Measurements from ENCODE around the gene HID1.

The HID1 gene

DNA sequence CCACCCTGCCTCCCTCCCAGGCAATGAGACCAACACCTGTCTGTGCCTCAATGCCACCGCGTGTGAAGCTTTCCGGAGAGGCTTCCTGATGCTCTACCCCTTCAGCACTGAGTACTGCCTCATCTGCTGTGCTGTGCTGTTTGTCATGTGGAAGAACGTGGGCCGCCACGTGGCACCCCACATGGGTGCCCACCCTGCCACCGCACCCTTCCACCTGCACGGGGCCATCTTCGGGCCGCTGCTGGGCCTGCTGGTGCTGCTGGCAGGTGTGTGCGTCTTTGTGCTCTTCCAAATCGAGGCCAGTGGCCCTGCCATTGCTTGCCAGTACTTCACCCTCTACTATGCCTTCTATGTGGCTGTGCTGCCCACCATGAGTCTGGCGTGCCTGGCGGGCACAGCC is 25.9 kb downstream of the HID1 start:
- no peak for DNase-seq

GRCh38 chr17:74945543-74945942 is 27.0 kb downstream of the HID1 start:
- no peak for DNase-seq

- DNase-seq = no peak
Measured at GRCh38 chr17:74943808-74944522, 28.6 kb downstream of the HID1 start.

- no peak for DNase-seq
Measured at GRCh38 chr17:74941128-74941725, 31.3 kb downstream of the HID1 start.

DNA sequence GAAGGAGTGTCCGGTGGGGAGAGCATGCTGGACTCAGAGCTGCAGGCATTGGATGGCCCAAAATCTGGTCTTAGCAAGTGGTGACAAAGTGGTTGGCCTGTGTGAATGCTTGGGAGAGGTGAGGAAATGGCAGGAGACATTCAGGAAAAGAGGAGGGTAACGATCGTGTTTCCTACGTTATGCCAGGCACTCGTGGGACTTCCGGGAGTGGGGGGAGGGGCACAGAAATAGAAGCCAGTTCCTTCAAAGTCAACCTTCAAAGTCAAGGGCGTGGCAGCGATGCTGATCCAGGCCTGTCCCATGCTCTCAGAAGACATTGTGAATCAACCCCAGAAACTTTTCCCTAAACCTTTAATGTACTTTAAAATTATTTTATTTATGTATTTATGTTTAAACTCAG is 33.0 kb downstream of the HID1 start:
- no peak for DNase-seq

- DNase-seq = no peak
Measured at GRCh38 chr17:74938194-74938950, 34.2 kb downstream of the HID1 start.

DNA sequence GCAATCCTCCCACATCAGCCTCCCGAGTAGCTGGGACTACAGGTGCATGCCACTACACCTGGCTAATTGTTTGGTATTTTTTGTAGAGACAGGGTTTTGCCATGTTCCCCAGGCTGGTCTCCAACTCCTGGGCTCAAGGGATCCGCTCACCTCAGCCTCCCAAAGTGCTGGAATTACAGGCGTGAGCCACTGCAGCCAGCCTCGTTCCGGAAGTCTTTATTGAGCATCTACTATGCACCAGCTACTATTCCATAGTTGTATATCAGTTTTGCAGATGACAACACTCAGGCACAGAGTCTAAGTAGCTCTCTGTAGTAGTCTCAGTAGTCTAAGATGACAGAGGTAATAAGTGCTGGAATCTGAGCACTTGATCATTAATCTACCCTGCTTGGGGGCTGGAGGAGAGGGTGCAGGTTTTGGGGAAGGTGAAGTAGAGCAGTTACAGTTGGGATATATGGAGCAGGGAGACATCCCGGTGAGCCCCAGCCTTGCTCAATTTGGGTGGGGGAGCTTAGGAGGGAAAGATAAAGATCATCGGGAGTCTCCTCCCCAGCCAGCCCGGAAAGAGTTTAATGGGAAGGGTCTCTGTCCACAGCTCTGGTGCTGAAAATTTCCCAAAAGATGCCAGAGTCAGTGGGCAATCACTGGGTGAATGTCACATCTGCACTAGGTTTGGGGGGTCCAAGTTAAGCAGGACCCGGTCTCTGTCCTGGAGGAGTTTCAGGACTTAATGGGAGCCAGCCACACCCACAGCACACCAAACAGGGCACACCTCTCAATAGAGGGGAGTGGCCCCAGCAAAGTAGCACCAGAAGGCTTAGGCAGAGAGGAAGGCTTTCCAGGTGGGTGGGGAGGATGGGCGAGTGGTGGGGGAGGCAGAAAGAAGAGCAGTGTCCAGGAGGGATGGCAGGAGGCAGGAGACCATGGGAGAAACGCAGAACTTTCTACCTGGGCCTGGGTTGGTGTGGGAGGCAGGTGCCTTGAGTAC is 35.2 kb downstream of the HID1 start:
- no peak for DNase-seq

GRCh38 chr17:74936470-74936799 is 36.1 kb downstream of the HID1 start:
- DNase-seq = no peak

- DNase-seq = no peak
Measured at GRCh38 chr17:74935585-74936469, 36.7 kb downstream of the HID1 start, which contains the start of gene OTOP3. Gene OTOP3, plus strand, starts transcription at chr17:74935898. Its CDS starts 24 bp downstream, at chr17:74935922.

- no peak for DNase-seq
Measured at GRCh38 chr17:74935048-74935447, 37.5 kb downstream of the HID1 start.

DNA sequence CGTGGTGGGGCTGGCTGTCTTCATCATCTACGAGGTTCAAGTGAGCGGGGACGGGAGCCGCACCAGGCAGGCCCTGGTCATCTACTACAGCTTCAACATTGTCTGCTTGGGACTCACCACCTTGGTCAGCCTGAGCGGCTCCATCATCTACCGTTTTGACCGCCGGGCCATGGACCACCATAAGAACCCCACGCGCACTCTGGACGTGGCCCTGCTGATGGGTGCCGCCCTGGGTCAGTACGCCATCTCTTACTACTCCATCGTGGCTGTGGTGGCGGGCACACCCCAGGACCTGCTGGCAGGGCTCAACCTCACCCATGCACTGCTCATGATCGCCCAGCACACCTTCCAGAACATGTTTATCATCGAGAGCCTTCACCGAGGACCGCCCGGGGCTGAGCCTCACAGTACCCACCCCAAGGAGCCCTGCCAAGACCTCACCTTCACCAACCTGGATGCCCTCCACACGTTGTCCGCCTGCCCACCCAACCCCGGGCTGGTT is 42.0 kb downstream of the HID1 start:
- no peak for DNase-seq

DNA sequence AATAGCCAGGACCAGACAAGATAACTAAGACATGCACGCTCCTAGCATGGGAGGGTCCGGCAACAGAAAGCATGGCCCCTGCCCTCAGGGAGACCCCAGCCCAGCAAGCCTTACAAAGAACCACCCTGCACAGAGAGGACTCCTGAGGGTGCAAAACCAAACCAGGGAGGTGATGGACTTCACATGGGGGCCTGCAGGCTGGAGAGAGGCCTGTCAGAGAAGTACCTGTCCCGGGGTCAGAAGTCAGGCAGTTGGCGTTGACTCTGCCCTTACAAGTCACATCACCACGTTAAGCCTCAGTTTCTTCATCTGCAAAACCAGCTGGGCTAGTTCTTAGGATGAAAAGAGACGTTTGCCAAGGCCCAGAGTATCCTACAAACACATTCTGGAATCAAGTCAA is 43.8 kb downstream of the HID1 start:
- no peak for DNase-seq

- DNase-seq = no peak
Measured at GRCh38 chr17:74925242-74925641, 47.3 kb downstream of the HID1 start.

GRCh38 chr17:74924250-74924948 is 48.2 kb downstream of the HID1 start, which contains the start of gene OTOP2:
Gene OTOP2, plus strand, starts transcription at chr17:74924273. Its CDS starts 360 bp downstream, at chr17:74924633.
- DNase-seq = no peak

DNA sequence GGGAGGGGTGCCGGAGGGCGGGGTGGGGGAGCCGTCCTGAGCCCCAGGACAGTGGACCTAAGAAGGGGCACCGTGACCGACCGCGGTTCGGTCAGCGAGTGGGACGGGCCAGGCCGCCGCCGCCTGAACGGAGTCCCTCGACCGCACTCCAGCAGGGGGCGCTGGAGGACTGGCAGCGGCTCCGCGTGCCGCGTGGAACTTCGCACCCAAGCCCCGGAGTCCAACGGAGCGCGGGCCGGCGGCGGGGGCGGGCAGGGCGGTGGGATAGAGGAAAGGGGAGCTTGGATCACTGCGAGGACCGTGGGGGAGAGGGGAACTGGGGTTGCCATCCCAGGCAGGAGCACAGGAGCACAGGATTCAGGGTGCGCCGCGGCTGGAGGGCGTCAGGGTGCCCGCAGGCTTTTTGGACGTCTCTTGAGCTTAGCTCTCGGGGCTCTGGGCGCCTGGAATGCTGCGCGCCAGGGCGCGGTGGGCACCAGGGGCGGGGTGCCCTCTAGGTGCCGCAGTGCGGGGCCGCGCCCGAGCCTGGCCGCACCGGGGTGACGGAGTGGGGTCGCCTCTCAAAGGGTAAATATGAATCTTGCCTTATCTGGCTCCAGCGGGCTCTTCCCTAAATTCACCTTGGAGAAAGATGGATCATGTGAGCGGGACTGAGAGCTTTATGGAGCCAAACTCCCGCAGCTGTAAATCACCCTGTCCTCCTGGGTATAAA is 48.9 kb downstream of the HID1 start:
- peak; percentile 9 for DNase-seq

- DNase-seq = no peak
Measured at GRCh38 chr17:74922694-74923537, 49.6 kb downstream of the HID1 start, which contains the start of gene USH1G. Gene USH1G, minus strand, starts transcription at chr17:74923255. Its CDS starts 182 bp downstream, at chr17:74923073.

- no peak for DNase-seq
Measured at GRCh38 chr17:74922172-74922571, 50.4 kb downstream of the HID1 start.

DNA sequence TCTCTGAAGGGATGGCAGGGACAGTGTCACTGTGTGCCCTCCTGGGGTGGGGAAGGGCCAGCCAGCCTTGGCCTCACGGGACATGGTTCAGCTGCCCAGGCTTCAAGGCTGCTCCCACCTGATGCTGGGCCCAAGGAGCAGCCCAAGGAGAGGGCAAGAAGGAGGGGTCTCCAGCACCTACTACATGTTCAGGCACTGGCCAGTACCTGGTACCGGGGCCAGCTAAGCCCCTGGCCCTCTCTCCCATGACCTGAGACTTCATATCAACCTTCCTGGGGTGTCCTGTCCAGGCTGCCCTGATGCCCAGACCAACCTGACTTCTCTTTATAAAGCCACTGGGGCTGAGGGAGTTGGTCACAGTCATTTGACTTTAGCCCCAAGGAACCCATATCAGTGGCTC is 50.8 kb downstream of the HID1 start:
- DNase-seq = no peak

All from NCI-H446 treated with DMSO at 0.1 percent for 48 hours (cell line).